C4-2B (cell line): ENCODE measurements around the gene ALKBH8.

ENCODE experiments used
- H3K27ac ChIP-seq: fragments of 450-650 bp; 2 replicates; pipeline ENCODE4 v1.5.1; 2017
- CTCF ChIP-seq: fragments of 450-650 bp; conservative IDR thresholded peaks from 2 replicates; pipeline ENCODE4 v1.5.1; 2017; ENCODE audit warnings: mild to moderate bottlenecking
- ZFX ChIP-seq: fragments of 450-650 bp; IDR thresholded peaks from 2 replicates; pipeline ENCODE4 v1.6.1; 2017

Gene ALKBH8

GRCh38 chr11:107496011-107496410, 69.5 kb downstream of the ALKBH8 start:
- H3K27ac ChIP-seq, result no peak overlapping the region

GRCh38 chr11:107494055-107494454, 71.5 kb downstream of the ALKBH8 start:
- TF ChIP-seq CTCF (no peak), ZFX (no peak)
- H3K27ac ChIP-seq, result no peak overlapping the region

More at GRCh38 chr11:107496011-107496410, 69.5 kb downstream of the ALKBH8 start:
- no peak for TF ChIP-seq CTCF
- no peak for TF ChIP-seq ZFX

- H3K27ac ChIP-seq, result no peak overlapping the region
- TF ChIP-seq ZFX (no peak), CTCF (no peak)
Measured at GRCh38 chr11:107493117-107493516, 72.4 kb downstream of the ALKBH8 start.

GRCh38 chr11:107490836-107491235, 74.7 kb downstream of the ALKBH8 start:
- no peak overlapping the region for H3K27ac ChIP-seq
- TF ChIP-seq CTCF (no peak), ZFX (no peak)

GRCh38 chr11:107482234-107482633, 83.3 kb downstream of the ALKBH8 start:
- TF ChIP-seq CTCF (no peak), ZFX (no peak)
- no peak overlapping the region for H3K27ac ChIP-seq

- TF ChIP-seq CTCF (no peak), ZFX (no peak)
- H3K27ac ChIP-seq, result no peak overlapping the region
Measured at GRCh38 chr11:107478922-107479321, 86.6 kb downstream of the ALKBH8 start.

GRCh38 chr11:107477820-107478219, 87.7 kb downstream of the ALKBH8 start:
- no peak overlapping the region for H3K27ac ChIP-seq
- TF ChIP-seq ZFX, result no peak

- no peak overlapping the region for H3K27ac ChIP-seq
- TF ChIP-seq CTCF (no peak), ZFX (no peak)
Measured at GRCh38 chr11:107473792-107474191, 91.7 kb downstream of the ALKBH8 start.
